NK-92 treated with Interleukin-12 subunit alpha and Interleukin-12 subunit beta, amount 100 ng/mL, for 24 hours (cell line): ENCODE measurements around the gene ILF3.
A peak's percentile ranks its signal among the peaks of the same experiment; 100 is the strongest.
"Not testable (repeated sequence)": the region's sequence is repeated elsewhere in the genome, so short reads cannot be mapped to it uniquely, and the experiment has no call there.

Experiments
- DNase-seq: peaks from one replicate; lab custom pipeline; 2025; lab: John Stamatoyannopoulos, UW

The ILF3 gene

GRCh38 chr19:10642473-10643171 lies 11.5 kb upstream of the ILF3 start:
- DNase-seq = no peak

- DNase-seq = no peak
Observed at GRCh38 chr19:10643172-10643967, 10.8 kb upstream of the ILF3 start.

GRCh38 chr19:10643968-10644259 lies 10.2 kb upstream of the ILF3 start:
- DNase-seq = no peak

GRCh38 chr19:10644260-10645007 lies 9.7 kb upstream of the ILF3 start:
- DNase-seq = peak; percentile 66

- DNase-seq = no peak
Observed at GRCh38 chr19:10646456-10647159, 7.5 kb upstream of the ILF3 start.

- DNase-seq = no peak
Observed at GRCh38 chr19:10648360-10648759, 5.8 kb upstream of the ILF3 start.

GRCh38 chr19:10651851-10652250 lies 2.3 kb upstream of the ILF3 start:
- DNase-seq = no peak

GRCh38 chr19:10653482-10653731 lies 739 bp upstream of the ILF3 start:
- DNase-seq = no peak

- DNase-seq = no peak
Observed at GRCh38 chr19:10654610-10655456, 687 bp downstream of the ILF3 start.

- DNase-seq = no peak
Observed at GRCh38 chr19:10655457-10656312, 1.5 kb downstream of the ILF3 start.

- DNase-seq = no peak
Observed at GRCh38 chr19:10660346-10660745, 6.2 kb downstream of the ILF3 start.

GRCh38 chr19:10661946-10662345 lies 7.8 kb downstream of the ILF3 start:
- DNase-seq = no peak

GRCh38 chr19:10662384-10663251 lies 8.5 kb downstream of the ILF3 start:
- DNase-seq = no peak

- not testable (repeated sequence) for DNase-seq
Observed at GRCh38 chr19:10663252-10663563, 9.1 kb downstream of the ILF3 start.

- DNase-seq = no peak
Observed at GRCh38 chr19:10667867-10668266, 13.7 kb downstream of the ILF3 start.

GRCh38 chr19:10669246-10669645 lies 15.1 kb downstream of the ILF3 start:
- no peak for DNase-seq

- DNase-seq = no peak
Observed at GRCh38 chr19:10670182-10670581, 16.0 kb downstream of the ILF3 start.

GRCh38 chr19:10670876-10671804 lies 17.0 kb downstream of the ILF3 start:
- DNase-seq = no peak

GRCh38 chr19:10671922-10672321 lies 17.8 kb downstream of the ILF3 start:
- not testable (repeated sequence) for DNase-seq
